Measurements from ENCODE around the gene STK32C. TPM values are rescaled to one million over a fixed set of nuclear protein-coding genes. Genes with fewer than 3 reads are reported as not detected.
A peak's percentile ranks its signal among the peaks of the same experiment; 100 is the strongest.

STK32C gene
- polyA plus RNA-seq, 4 donors, result 3.4 to 12.0 (median 7.0) TPM

DNA sequence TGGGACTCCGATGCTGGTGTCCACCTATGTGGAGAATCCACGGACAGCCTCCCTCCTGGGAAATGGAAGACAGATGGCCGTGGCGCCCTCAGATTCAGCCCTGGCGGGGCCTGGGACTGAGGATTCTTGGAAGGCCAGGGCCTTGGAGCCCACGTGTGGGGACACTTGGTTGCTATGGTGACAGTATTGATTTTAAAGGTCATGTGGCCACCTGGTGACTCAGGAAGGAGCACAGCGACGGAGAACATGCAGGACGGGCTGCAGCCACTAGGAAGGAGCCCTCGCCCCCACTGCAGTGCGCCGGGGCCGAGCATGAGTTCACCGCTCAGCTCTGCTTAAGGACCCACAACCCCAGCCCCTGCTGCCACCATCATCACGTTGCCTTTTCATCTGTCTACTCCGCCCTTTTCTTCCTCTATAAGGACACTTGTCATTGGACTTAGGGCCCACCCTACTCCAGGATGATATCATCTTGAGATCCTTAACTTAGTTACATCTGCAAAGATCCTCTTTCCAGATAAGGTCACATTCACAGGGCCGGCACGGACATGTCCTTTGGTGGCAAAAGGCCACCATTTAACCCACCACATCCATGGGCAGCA, 3.7 kb upstream of the STK32C start:
- H3K9me3 ChIP-seq (ENCODE audit: control insufficient read depth in 2 of 2, insufficient read depth in 1 of 2, low read depth in 1 of 2, low read length in 1 of 2), result no peaks in the 10 kb centered on the region
- no peak overlapping the region for H3K4me3 ChIP-seq (ENCODE audit: low read depth in 1 of 3, low read length in 3 of 3)
- no peak overlapping the region for H3K27ac ChIP-seq (ENCODE audit: low read depth in 1 of 3, low read length in 2 of 3)
- H3K27me3 ChIP-seq (ENCODE audit: control insufficient read depth in 3 of 3, insufficient read depth in 3 of 3, low read length in 3 of 3), result peaks cover 0 to 24% (median 0%) of the 10 kb centered on the region in 3 donors
- H3K4me1 ChIP-seq (ENCODE audit: control insufficient read depth in 3 of 3, insufficient read depth in 2 of 3, low read depth in 1 of 3, low read length in 2 of 3), result peaks cover 0 to 4% (median 3%) of the 10 kb centered on the region in 3 donors
- 46 to 69% (median 53%) methylated on average over 18 of the region's 18 CpGs for WGBS, 3 donors
- no peak for FAIRE-seq
- peak; percentile 32 to 56 for DNase-seq
- H3K36me3 ChIP-seq (ENCODE audit: control insufficient read depth in 3 of 3, insufficient read depth in 2 of 3, low read depth in 1 of 3, low read length in 3 of 3), result no peaks in the 10 kb centered on the region

GRCh38 chr10:132310701-132311337, 3.1 kb upstream of the STK32C start:
- FAIRE-seq (no peak), DNase-seq (no peak)
- peaks cover 0 to 2% of the 10 kb centered on the region in 2 donors for H3K9me3 ChIP-seq (ENCODE audit: control insufficient read depth in 2 of 2, insufficient read depth in 1 of 2, low read depth in 1 of 2, low read length in 1 of 2)
- H3K4me3 ChIP-seq (ENCODE audit: low read depth in 1 of 3, low read length in 3 of 3), result no peak overlapping the region
- H3K4me1 ChIP-seq (ENCODE audit: control insufficient read depth in 3 of 3, insufficient read depth in 2 of 3, low read depth in 1 of 3, low read length in 2 of 3), result peaks cover 0 to 4% (median 3%) of the 10 kb centered on the region in 3 donors
- H3K27me3 ChIP-seq (ENCODE audit: control insufficient read depth in 3 of 3, insufficient read depth in 3 of 3, low read length in 3 of 3), result peaks cover 0 to 30% (median 5%) of the 10 kb centered on the region in 3 donors
- no peaks in the 10 kb centered on the region for H3K36me3 ChIP-seq (ENCODE audit: control insufficient read depth in 3 of 3, insufficient read depth in 2 of 3, low read depth in 1 of 3, low read length in 3 of 3)
- no peak overlapping the region for H3K27ac ChIP-seq (ENCODE audit: low read depth in 1 of 3, low read length in 2 of 3)
- 58 to 77% (median 59%) methylated on average over 17 of the region's 17 CpGs for WGBS, 3 donors

DNA sequence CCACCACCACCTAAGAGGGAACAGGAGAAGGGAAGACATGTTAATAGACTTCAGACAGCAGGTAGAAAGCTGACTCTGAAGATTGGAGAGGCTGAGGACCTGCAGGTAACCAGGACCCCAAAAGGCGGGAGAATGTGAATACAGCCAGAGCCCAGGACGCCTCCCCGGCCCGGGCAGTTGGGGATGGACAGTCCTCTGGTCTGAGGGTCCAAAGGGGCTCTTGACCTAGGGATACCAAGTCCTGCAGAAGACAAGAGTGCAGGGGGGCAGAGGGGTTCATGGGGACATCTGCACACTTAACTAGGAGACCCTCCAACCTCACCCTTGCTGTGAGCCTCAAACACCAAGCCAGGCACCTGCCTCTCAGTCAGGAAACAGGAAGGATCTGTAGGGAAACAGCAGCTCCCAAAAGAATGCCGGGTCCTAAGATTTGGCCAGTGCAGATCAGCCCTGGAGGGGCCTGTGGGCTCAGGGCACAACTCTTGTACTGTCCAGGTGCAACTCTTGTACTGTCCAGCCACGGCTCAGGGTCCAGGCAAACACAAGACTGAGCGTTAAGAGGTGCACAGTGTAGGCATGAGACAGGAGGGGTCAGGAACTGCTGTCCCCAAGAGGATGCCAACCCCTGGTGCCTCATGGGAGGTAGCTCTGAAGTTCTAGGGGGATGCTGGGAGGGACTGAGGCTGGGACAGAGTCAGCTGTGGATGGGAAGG, 2.3 kb upstream of the STK32C start:
- Histone ChIP-seq H3K27ac (ENCODE audit: low read depth in 1 of 3, low read length in 2 of 3) (no peak overlapping the region), H3K9me3 (ENCODE audit: control insufficient read depth in 2 of 2, insufficient read depth in 1 of 2, low read depth in 1 of 2, low read length in 1 of 2) (peaks cover 0 to 5% of the 10 kb centered on the region in 2 donors), H3K4me1 (ENCODE audit: control insufficient read depth in 3 of 3, insufficient read depth in 2 of 3, low read depth in 1 of 3, low read length in 2 of 3) (peaks cover 0 to 4% (median 3%) of the 10 kb centered on the region in 3 donors), H3K4me3 (ENCODE audit: low read depth in 1 of 3, low read length in 3 of 3) (no peak overlapping the region), H3K27me3 (ENCODE audit: control insufficient read depth in 3 of 3, insufficient read depth in 3 of 3, low read length in 3 of 3) (peaks cover 0 to 35% (median 5%) of the 10 kb centered on the region in 3 donors), H3K36me3 (ENCODE audit: control insufficient read depth in 3 of 3, insufficient read depth in 2 of 3, low read depth in 1 of 3, low read length in 3 of 3) (no peaks in the 10 kb centered on the region)
- no peak for DNase-seq
- WGBS, 3 donors, result 86 to 88% (median 87%) methylated on average over 7 of the region's 7 CpGs
- FAIRE-seq, result no peak

GRCh38 chr10:132309471-132309865, 1.7 kb upstream of the STK32C start:
- H3K27me3 ChIP-seq (ENCODE audit: control insufficient read depth in 3 of 3, insufficient read depth in 3 of 3, low read length in 3 of 3), result peaks cover 0 to 35% (median 5%) of the 10 kb centered on the region in 3 donors
- H3K36me3 ChIP-seq (ENCODE audit: control insufficient read depth in 3 of 3, insufficient read depth in 2 of 3, low read depth in 1 of 3, low read length in 3 of 3), result no peaks in the 10 kb centered on the region
- peaks cover 0 to 5% of the 10 kb centered on the region in 2 donors for H3K9me3 ChIP-seq (ENCODE audit: control insufficient read depth in 2 of 2, insufficient read depth in 1 of 2, low read depth in 1 of 2, low read length in 1 of 2)
- peaks cover 0 to 4% (median 3%) of the 10 kb centered on the region in 3 donors for H3K4me1 ChIP-seq (ENCODE audit: control insufficient read depth in 3 of 3, insufficient read depth in 2 of 3, low read depth in 1 of 3, low read length in 2 of 3)
- DNase-seq (no peak), FAIRE-seq (no peak)
- H3K4me3 ChIP-seq (ENCODE audit: low read depth in 1 of 3, low read length in 3 of 3), result no peak overlapping the region
- WGBS, 3 donors, result 48 to 75% (median 54%) methylated on average over 12 of the region's 12 CpGs
- no peak overlapping the region for H3K27ac ChIP-seq (ENCODE audit: low read depth in 1 of 3, low read length in 2 of 3)

DNA sequence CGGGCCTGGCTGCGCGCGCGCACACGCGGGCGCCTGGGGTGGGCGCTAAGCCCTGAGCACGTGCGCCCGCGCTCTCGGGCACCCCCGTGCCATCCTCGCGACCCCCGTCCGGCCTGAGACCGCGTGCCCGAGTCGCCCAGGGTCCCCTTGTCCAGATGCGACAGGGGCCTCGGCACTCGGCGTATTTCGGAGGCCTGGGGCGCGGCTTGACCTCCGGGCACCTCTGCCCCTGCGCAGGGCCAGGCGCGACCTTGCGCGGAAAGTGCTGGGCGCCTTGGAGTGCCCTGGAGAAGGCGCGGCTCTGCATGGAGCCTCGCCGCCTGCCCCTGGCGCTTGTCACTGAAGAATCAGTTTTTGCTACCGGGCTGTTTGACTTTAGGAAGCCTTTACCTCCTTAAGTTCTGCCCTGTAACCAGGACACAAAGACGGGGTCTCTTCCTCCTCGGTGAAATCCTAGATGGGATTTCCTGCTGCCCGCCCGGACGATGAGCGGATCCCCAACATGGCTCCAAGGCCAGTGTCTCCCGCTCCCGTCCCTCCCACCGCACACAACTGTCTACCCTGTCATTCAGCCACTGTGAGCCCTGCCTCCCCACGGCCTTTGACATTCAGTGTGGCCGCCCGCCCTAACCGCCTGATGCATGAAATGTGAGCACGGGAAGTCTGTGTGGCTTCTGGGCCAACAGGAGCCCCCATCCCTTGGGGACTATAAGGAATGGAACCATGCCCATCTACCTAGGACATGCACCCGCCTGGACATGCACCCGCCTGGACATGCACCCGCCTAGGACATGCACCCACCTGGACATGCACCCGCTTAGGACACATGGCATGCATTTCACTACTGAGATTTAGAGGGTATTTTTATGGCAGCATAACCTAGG, 1.1 kb upstream of the STK32C start:
- Histone ChIP-seq H3K36me3 (ENCODE audit: control insufficient read depth in 3 of 3, insufficient read depth in 2 of 3, low read depth in 1 of 3, low read length in 3 of 3) (no peaks in the 10 kb centered on the region), H3K27me3 (ENCODE audit: control insufficient read depth in 3 of 3, insufficient read depth in 3 of 3, low read length in 3 of 3) (peaks cover 0 to 35% (median 5%) of the 10 kb centered on the region in 3 donors), H3K4me1 (ENCODE audit: control insufficient read depth in 3 of 3, insufficient read depth in 2 of 3, low read depth in 1 of 3, low read length in 2 of 3) (peaks cover 0 to 4% (median 3%) of the 10 kb centered on the region in 3 donors), H3K9me3 (ENCODE audit: control insufficient read depth in 2 of 2, insufficient read depth in 1 of 2, low read depth in 1 of 2, low read length in 1 of 2) (peaks cover 0 to 5% of the 10 kb centered on the region in 2 donors), H3K4me3 (ENCODE audit: low read depth in 1 of 3, low read length in 3 of 3) (peak overlapping the region in 2 of 3 donors; percentile 72 to 78), H3K27ac (ENCODE audit: low read depth in 1 of 3, low read length in 2 of 3) (no peak overlapping the region)
- DNase-seq, result no peak
- no peak for FAIRE-seq
- 17 to 25% (median 18%) methylated on average over 51 to 61 of the region's 61 CpGs for WGBS, 3 donors

- peaks cover 0 to 5% of the 10 kb centered on the region in 2 donors for H3K9me3 ChIP-seq (ENCODE audit: control insufficient read depth in 2 of 2, insufficient read depth in 1 of 2, low read depth in 1 of 2, low read length in 1 of 2)
- no peaks in the 10 kb centered on the region for H3K36me3 ChIP-seq (ENCODE audit: control insufficient read depth in 3 of 3, insufficient read depth in 2 of 3, low read depth in 1 of 3, low read length in 3 of 3)
- H3K27me3 ChIP-seq (ENCODE audit: control insufficient read depth in 3 of 3, insufficient read depth in 3 of 3, low read length in 3 of 3), result peaks cover 0 to 41% (median 5%) of the 10 kb centered on the region in 3 donors
- WGBS, 3 donors, result 4 to 6% (median 5%) methylated on average over 62 to 98 of the region's 98 CpGs
- no peak overlapping the region for H3K27ac ChIP-seq (ENCODE audit: low read depth in 1 of 3, low read length in 2 of 3)
- H3K4me1 ChIP-seq (ENCODE audit: control insufficient read depth in 3 of 3, insufficient read depth in 2 of 3, low read depth in 1 of 3, low read length in 2 of 3), result peaks cover 0 to 4% (median 3%) of the 10 kb centered on the region in 3 donors
- peak; percentile 27 to 69 for DNase-seq
- peak overlapping the region; percentile 29 to 72 (median 46) for H3K4me3 ChIP-seq (ENCODE audit: low read depth in 1 of 3, low read length in 3 of 3)
- no peak for FAIRE-seq
Observed at GRCh38 chr10:132306864-132307751, 642 bp downstream of the STK32C start.

DNA sequence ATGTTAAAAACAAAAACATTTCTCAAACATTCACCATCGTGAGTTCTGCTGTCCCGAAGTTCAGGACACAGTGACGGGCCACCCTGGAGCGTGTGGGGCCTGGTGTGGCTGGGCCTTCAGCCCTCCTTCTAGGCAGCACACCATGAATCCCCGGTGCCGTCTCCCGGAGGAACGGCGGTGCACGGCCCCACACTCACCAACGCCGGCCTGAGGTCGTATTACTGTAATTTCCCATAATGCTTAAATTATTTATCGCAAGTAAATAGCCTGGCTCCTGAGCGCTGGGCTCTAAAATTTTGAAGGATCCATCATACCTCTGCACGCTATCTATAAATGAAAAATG, 1.4 kb downstream of the STK32C start:
- WGBS, 3 donors, result 96% methylated on average over 16 of the region's 16 CpGs
- FAIRE-seq (no peak), DNase-seq (no peak)
- Histone ChIP-seq H3K27me3 (ENCODE audit: control insufficient read depth in 3 of 3, insufficient read depth in 3 of 3, low read length in 3 of 3) (peaks cover 0 to 41% (median 5%) of the 10 kb centered on the region in 3 donors), H3K4me3 (ENCODE audit: low read depth in 1 of 3, low read length in 3 of 3) (no peak overlapping the region), H3K9me3 (ENCODE audit: control insufficient read depth in 2 of 2, insufficient read depth in 1 of 2, low read depth in 1 of 2, low read length in 1 of 2) (peaks cover 0 to 5% of the 10 kb centered on the region in 2 donors), H3K36me3 (ENCODE audit: control insufficient read depth in 3 of 3, insufficient read depth in 2 of 3, low read depth in 1 of 3, low read length in 3 of 3) (no peaks in the 10 kb centered on the region), H3K4me1 (ENCODE audit: control insufficient read depth in 3 of 3, insufficient read depth in 2 of 3, low read depth in 1 of 3, low read length in 2 of 3) (peaks cover 0 to 4% (median 3%) of the 10 kb centered on the region in 3 donors), H3K27ac (ENCODE audit: low read depth in 1 of 3, low read length in 2 of 3) (no peak overlapping the region)

Measured in small intestine (tissue), 7 donors.